Measurements from ENCODE around the gene RIPK4.

GRCh38 chr21:41778930-41779600 lies 12.2 kb upstream of the RIPK4 start:
- TF ChIP-seq CTCF (IDR thresholded peaks at IDR 0.05) (no peak), POLR2AphosphoS5 (IDR thresholded peaks at IDR 0.05) (peak in 1 of 3 donors; percentile 14), POLR2A (IDR thresholded peaks at IDR 0.05) (no peak)
